Mesodermal cell (in vitro differentiated cells): Measurements from ENCODE around the gene ABHD18.
A peak's percentile ranks its signal among the peaks of the same experiment; 100 is the strongest.
"Not testable (repeated sequence)": the region's sequence is repeated elsewhere in the genome, so short reads cannot be mapped to it uniquely, and the experiment has no call there.

Experiments used
- H3K27ac ChIP-seq: 2 replicates; pipeline ENCODE4 v1.7.0; 2013; ENCODE audit warnings: mild to moderate bottlenecking, low read depth, low read length, moderate library complexity; ENCODE audit not compliant: severe bottlenecking
- H3K36me3 ChIP-seq: 2 replicates; pipeline ENCODE4 v1.7.1; 2013; ENCODE audit warnings: mild to moderate bottlenecking, low read length, moderate library complexity; ENCODE audit not compliant: control insufficient read depth, insufficient read depth
- H3K4me1 ChIP-seq: one replicate; pipeline ENCODE4 v1.7.1; 2013; ENCODE audit warnings: mild to moderate bottlenecking, low read length; ENCODE audit not compliant: insufficient read depth, control insufficient read depth, poor library complexity, severe bottlenecking
- H3K4me3 ChIP-seq: 2 replicates; pipeline ENCODE4 v1.7.0; 2013; ENCODE audit warnings: low read length, control low read depth, mild to moderate bottlenecking; ENCODE audit not compliant: insufficient read depth, poor library complexity, severe bottlenecking; ENCODE audit errors: extremely low read depth
- H3K9me3 ChIP-seq: 2 replicates; pipeline ENCODE4 v1.7.1; 2013; ENCODE audit warnings: mild to moderate bottlenecking, low read length, moderate library complexity; ENCODE audit not compliant: control insufficient read depth
- WGBS, 2 experiments: methylation state at CpG; one replicate each; pipeline ENCODE4 v1.1.5; 2013; ENCODE audit warnings: missing lambda C conversion rate in 2 of 2; ENCODE audit not compliant: insufficient coverage in 2 of 2; 5-methylcytosine and 5-hydroxymethylcytosine counted together

ABHD18 gene

GRCh38 chr4:128047019-128047418 is 81.8 kb downstream of the ABHD18 start:
- H3K36me3 ChIP-seq, H3K9me3 ChIP-seq, H3K4me1 ChIP-seq, H3K27ac ChIP-seq, H3K4me3 ChIP-seq: not testable (repeated sequence)
- 96 to 100% methylated on average over 3 of the region's 9 CpGs for WGBS, 2 experiments

- not testable (repeated sequence) for H3K4me1 ChIP-seq, H3K27ac ChIP-seq, H3K4me3 ChIP-seq, H3K36me3 ChIP-seq, H3K9me3 ChIP-seq
- WGBS, 2 experiments: 95 to 98% methylated on average over 15 to 22 of the region's 34 CpGs
Measured at GRCh38 chr4:128047514-128047913, 82.3 kb downstream of the ABHD18 start.

GRCh38 chr4:128051229-128051628 is 86.0 kb downstream of the ABHD18 start:
- not testable (repeated sequence) for H3K36me3 ChIP-seq, H3K4me3 ChIP-seq, H3K4me1 ChIP-seq, H3K9me3 ChIP-seq, H3K27ac ChIP-seq
- 84 to 88% methylated on average over 5 to 7 of the region's 10 CpGs for WGBS, 2 experiments

- not testable (repeated sequence) for H3K4me3 ChIP-seq, H3K36me3 ChIP-seq, H3K27ac ChIP-seq, H3K9me3 ChIP-seq, H3K4me1 ChIP-seq
- WGBS, 2 experiments: 73 to 83% methylated on average over 3 to 7 of the region's 9 CpGs
Measured at GRCh38 chr4:128054907-128055306, 89.7 kb downstream of the ABHD18 start.

GRCh38 chr4:128055441-128056206 is 90.4 kb downstream of the ABHD18 start:
- H3K4me1 ChIP-seq, H3K4me3 ChIP-seq, H3K27ac ChIP-seq, H3K36me3 ChIP-seq, H3K9me3 ChIP-seq: not testable (repeated sequence)
- 81 to 87% methylated on average over 3 to 6 of the region's 10 CpGs for WGBS, 2 experiments

GRCh38 chr4:128056396-128056795 is 91.2 kb downstream of the ABHD18 start:
- no peaks in the 10 kb centered on the region for H3K9me3 ChIP-seq
- H3K27ac ChIP-seq: no peak overlapping the region
- no peak overlapping the region for H3K4me3 ChIP-seq
- H3K36me3 ChIP-seq: no peaks in the 10 kb centered on the region
- H3K4me1 ChIP-seq: no peaks in the 10 kb centered on the region

- Histone ChIP-seq H3K4me1 (peaks cover 6% of the 10 kb centered on the region), H3K36me3 (no peaks in the 10 kb centered on the region), H3K4me3 (peak overlapping the region; percentile 71), H3K9me3 (no peaks in the 10 kb centered on the region), H3K27ac (peak overlapping the region; percentile 91)
- WGBS, 2 experiments: 83 to 91% methylated on average over 6 to 8 of the region's 21 CpGs
Measured at GRCh38 chr4:128060121-128060698, 95.0 kb downstream of the ABHD18 start.

- H3K36me3 ChIP-seq: no peaks in the 10 kb centered on the region
Measured at GRCh38 chr4:128060699-128061565, 95.7 kb downstream of the ABHD18 start, which contains the start of gene LARP1B. TSS of gene LARP1B (plus strand) at chr4:128061312. CDS start at chr4:128074952, 13,640 bp downstream.

GRCh38 chr4:128061566-128062536 is 96.6 kb downstream of the ABHD18 start:
- H3K9me3 ChIP-seq: no peaks in the 10 kb centered on the region
- WGBS, 2 experiments: 0 to 1% methylated on average over 77 to 79 of the region's 101 CpGs
- peaks cover 6% of the 10 kb centered on the region for H3K4me1 ChIP-seq
- H3K4me3 ChIP-seq: peak overlapping the region; percentile 71
- H3K27ac ChIP-seq: peak overlapping the region; percentile 91
- no peaks in the 10 kb centered on the region for H3K36me3 ChIP-seq

More at GRCh38 chr4:128060699-128061565, 95.7 kb downstream of the ABHD18 start, which contains the start of gene LARP1B:
- 0% methylated on average over 77 to 101 of the region's 112 CpGs for WGBS, 2 experiments
- Histone ChIP-seq H3K27ac (peak within 1 kb of the TSS; percentile 91), H3K4me3 (peak within 1 kb of the TSS; percentile 71), H3K4me1 (peaks cover 6% of the 10 kb centered on the region), H3K9me3 (no peaks in the 10 kb centered on the region)

- not testable (repeated sequence) for H3K27ac ChIP-seq, H3K9me3 ChIP-seq, H3K4me3 ChIP-seq, H3K36me3 ChIP-seq, H3K4me1 ChIP-seq
- WGBS, 2 experiments: 90 to 93% methylated on average over 3 of the region's 10 CpGs
Measured at GRCh38 chr4:128066453-128066820, 101.2 kb downstream of the ABHD18 start.
